HepG2 (cell line): ENCODE measurements around the gene CKAP2. TPM values are rescaled to one million over a fixed set of nuclear protein-coding genes. Genes with fewer than 3 reads are reported as not detected.

Experiments
- ATAC-seq: fragments of 200-7000 bp; cut with Tn5 transposase; 3 replicates; pipeline ENCODE4 v1.9.1; 2020; ENCODE audit warnings: mild to moderate bottlenecking, moderate library complexity
- BruUV-seq: library from RNA; stranded (reverse); fragments of 400-500 nt; replicated peaks from 2 replicates; lab custom pipeline; 2021; lab: Mats Ljungman, UMichigan
- CTCF ChIA-PET: fragments of 300-600 bp; formaldehyde crosslinking; extraction: SDS; loops from one replicate; lab custom pipeline; 2021; ENCODE audit warnings: low total read pairs, inconsistent platforms, low intra/inter-chr PET ratio; lab: Yijun Ruan, JAX
- POLR2A ChIA-PET: fragments of 350-600 bp; sonication (Branson Sonifier 250); formaldehyde crosslinking; loops from one replicate; lab custom pipeline; 2020; ENCODE audit warnings: antibody characterized with exemption, inconsistent platforms; lab: Yijun Ruan, JAX
- DNase-seq: peaks from one replicate; pipeline ENCODE4 v3.0.0-alpha.2; 2015; ENCODE audit warnings: low spot score
- FAIRE-seq: peaks from 3 replicates; lab custom pipeline; 2011; peaks lifted over from hg19 to GRCh38; lab: Jason Lieb, UNC
- H2AFZ ChIP-seq: one replicate; pipeline ENCODE4 v1.6.1; 2011; ENCODE audit warnings: low read length, inconsistent platforms
- H3K27ac ChIP-seq: fragments of 300-600 bp; 3 replicates; pipeline ENCODE4 v1.8.0; 2011; ENCODE audit warnings: mixed run types, mild to moderate bottlenecking, mixed read lengths, low read length, inconsistent platforms; ENCODE audit not compliant: insufficient read depth; ENCODE audit errors: extremely low read length
- H3K27me3 ChIP-seq, 2 experiments: fragments of 200-600 bp in 1 of 2; 2 replicates in 1 of 2; 3 replicates in 1 of 2; pipeline versions ENCODE4 v1.6.0 to v1.8.0; 2011; ENCODE audit warnings: low read length in 2 of 2, mild to moderate bottlenecking in 2 of 2, moderate library complexity in 2 of 2, inconsistent platforms in 1 of 2; ENCODE audit not compliant: insufficient read depth in 2 of 2, control insufficient read depth in 1 of 2
- H3K36me3 ChIP-seq, 2 experiments: fragments of 200-600 bp in 1 of 2; replicated peaks in 1 of 2; 2 replicates in 1 of 2; 3 replicates in 1 of 2; pipeline versions ENCODE4 v1.5.1 to v1.8.0; 2011; ENCODE audit warnings: low read length in 2 of 2, inconsistent platforms in 1 of 2; ENCODE audit not compliant: insufficient read depth in 2 of 2, control insufficient read depth in 1 of 2
- H3K4me1 ChIP-seq: 2 replicates; pipeline ENCODE4 v1.5.1; 2012; ENCODE audit warnings: low read length, inconsistent platforms; ENCODE audit not compliant: insufficient read depth
- H3K4me2 ChIP-seq: 2 replicates; pipeline ENCODE4 v1.6.0; 2011; ENCODE audit warnings: low read depth, low read length, inconsistent platforms
- H3K4me3 ChIP-seq, 3 experiments: fragments of 200-600 bp in 1 of 3; sonication (generic), shearing (Covaris generic) in 1 of 3; replicated peaks in 1 of 3; 2 replicates each; pipeline ENCODE4 v1.5.1; 2011 to 2016; ENCODE audit warnings: low read length in 3 of 3, inconsistent platforms in 2 of 3, low read depth in 2 of 3, mild to moderate bottlenecking in 2 of 3, control low read depth in 1 of 3, mixed read lengths in 1 of 3; ENCODE audit not compliant: insufficient read depth in 1 of 3
- H3K79me2 ChIP-seq: one replicate; pipeline ENCODE4 v1.6.1; 2011; ENCODE audit warnings: low read length, inconsistent platforms; ENCODE audit not compliant: insufficient read depth
- H3K9ac ChIP-seq: 2 replicates; pipeline ENCODE4 v1.6.0; 2011; ENCODE audit warnings: mild to moderate bottlenecking, low read depth, low read length, inconsistent platforms; ENCODE audit not compliant: insufficient read depth
- H3K9me3 ChIP-seq: 2 replicates; pipeline ENCODE4 v1.5.1; 2012; ENCODE audit warnings: mild to moderate bottlenecking, low read length
- H4K20me1 ChIP-seq: 2 replicates; pipeline ENCODE4 v1.6.0; 2011; ENCODE audit warnings: inconsistent platforms, mild to moderate bottlenecking, low read length, moderate library complexity; ENCODE audit not compliant: insufficient read depth
- ARID5B ChIP-seq: IDR thresholded peaks from 2 replicates; pipeline ENCODE4 v1.4.0; 2020; ENCODE audit warnings: mild to moderate bottlenecking, missing genetic modification reagents
- CENPT ChIP-seq: sonication (generic); formaldehyde crosslinking; IDR thresholded peaks from 2 replicates; pipeline ENCODE4 v1.8.0; 2022; ENCODE audit warnings: low read depth, mild to moderate bottlenecking, moderate library complexity, missing genetic modification reagents
- CSRNP1 ChIP-seq: sonication (generic); formaldehyde crosslinking; IDR thresholded peaks from 2 replicates; pipeline ENCODE4 v1.8.1; 2023; ENCODE audit warnings: mild to moderate bottlenecking, missing genetic modification reagents
- DZIP1 ChIP-seq: sonication (generic); formaldehyde crosslinking; IDR thresholded peaks from 2 replicates; pipeline ENCODE4 v1.5.0; 2020; ENCODE audit warnings: mild to moderate bottlenecking, missing genetic modification reagents
- EZH2 ChIP-seq: conservative IDR thresholded peaks from 2 replicates; pipeline ENCODE4 v1.6.1; 2012; ENCODE audit warnings: mild to moderate bottlenecking, low read depth, low read length, moderate library complexity
- GTF2F1 ChIP-seq: fragments of 150-350 bp; IDR thresholded peaks from 2 replicates; pipeline ENCODE4 v1.6.1; 2014; ENCODE audit warnings: low read length
- HBP1 ChIP-seq: IDR thresholded peaks from 2 replicates; pipeline ENCODE4 v1.6.1; 2016; ENCODE audit warnings: low read depth, control low read depth
- MBD4 ChIP-seq: IDR thresholded peaks from 2 replicates; pipeline ENCODE4 v1.6.1; 2012; ENCODE audit warnings: low read length, inconsistent platforms, borderline replicate concordance
- TAF15 ChIP-seq: fragments of 200-400 bp; formaldehyde crosslinking; IDR thresholded peaks from one replicate; pipeline ENCODE4 v1.6.1; 2018; ENCODE audit warnings: mild to moderate bottlenecking, low read depth, low read length; ENCODE audit not compliant: poor library complexity, severe bottlenecking
- ZFP36L1 ChIP-seq: sonication (generic); formaldehyde crosslinking; IDR thresholded peaks from 2 replicates; pipeline ENCODE4 v1.8.0; 2022; ENCODE audit warnings: mild to moderate bottlenecking, missing genetic modification reagents, moderate library complexity
- ZKSCAN5 ChIP-seq: sonication (generic); formaldehyde crosslinking; IDR thresholded peaks from 2 replicates; pipeline ENCODE4 v1.5.1; 2020; ENCODE audit warnings: mild to moderate bottlenecking, missing genetic modification reagents
- ZNF367 ChIP-seq: sonication (generic); formaldehyde crosslinking; IDR thresholded peaks from 2 replicates; pipeline ENCODE4 v1.4.0; 2020; ENCODE audit warnings: missing genetic modification reagents, borderline replicate concordance
- ZNF770 ChIP-seq: sonication (generic); formaldehyde crosslinking; IDR thresholded peaks from 2 replicates; pipeline ENCODE4 v1.5.0; 2020; ENCODE audit warnings: mild to moderate bottlenecking, missing genetic modification reagents
- WGBS: methylation state at CpG from one replicate; pipeline ENCODE4 v1.1.6; 2017; ENCODE audit warnings: low lambda C conversion rate; 5-methylcytosine and 5-hydroxymethylcytosine counted together
- in situ Hi-C: cut with HindIII; loops from 2 replicates; pipeline ENCODE4 v1.10.0; 2017; ENCODE audit warnings: low pct_unique_long_range_greater_than_20kb; ENCODE audit not compliant: extremely low pct_ligation_motif_present
- intact Hi-C: fragments of 100-400 bp; cut with micrococcal nuclease; formaldehyde crosslinking; loops from one replicate; pipeline ENCODE4 v1.10.0; 2022; ENCODE audit not compliant: unreplicated experiment
- polyA plus RNA-seq, 8 experiments: library from polyadenylated mRNA; depleted of rRNA in 3 of 8; stranded (reverse) in 7 of 8; unstranded in 1 of 8; fragments of >200 nt; fragmentation: Illumina TruSeq in 4 of 8; extraction: Trizol in 4 of 8; gene quantifications; 2 replicates each; pipeline versions ENCODE4 v1.2.1 to v1.2.3, GENCODE V29; 2011 to 2016; ENCODE audit warnings: low read depth in 4 of 8, missing spikeins in 1 of 8, mixed read lengths in 1 of 8; ENCODE audit not compliant: insufficient read depth in 1 of 8
- total RNA-seq, 5 experiments: library from RNA; depleted of rRNA; stranded (reverse); fragments of >200 nt; fragmentation: Illumina TruSeq; extraction: Trizol; gene quantifications; 2 replicates each; pipeline ENCODE4 v1.2.3, GENCODE V29; 2016; ENCODE audit warnings: low read depth in 1 of 5

CKAP2 gene
- total and polyA plus RNA-seq, 2 of the 13 experiments (the other 11 are each of a cell fraction or from before 2014, with no cell fraction given): 6.7 to 40.3 TPM

GRCh38 chr13:52419080-52419479, 36.2 kb upstream of the CKAP2 start:
- ChIA-PET POLR2A (interaction anchor here (0.6 kb wide), 1 partner anchor 9 kb away, joined by 3 read pairs; no protein-coding TSS in a partner anchor), CTCF (no interaction called here)
- in situ Hi-C loops (no loop called here), intact Hi-C loops (no loop called here)
- FAIRE-seq (no peak), ATAC-seq (no peak), DNase-seq (no peak)
- H3K9me3 ChIP-seq: no peaks in the 10 kb centered on the region
- H3K4me1 ChIP-seq: no peaks in the 10 kb centered on the region
- H3K79me2 ChIP-seq: no peaks in the 10 kb centered on the region
- WGBS: 93% methylated on average over 1 of the region's 1 CpG
- no peak overlapping the region for H3K4me3 ChIP-seq
- no peaks in the 10 kb centered on the region for H3K27me3 ChIP-seq
- peaks cover 10 to 36% of the 10 kb centered on the region in 2 experiments for H3K36me3 ChIP-seq
- BruUV-seq: no TSS peak
- no peaks in the 10 kb centered on the region for H4K20me1 ChIP-seq
- no peak overlapping the region for H3K9ac ChIP-seq
- no peak overlapping the region for H3K4me2 ChIP-seq
- H3K27ac ChIP-seq: no peak overlapping the region
- H2AFZ ChIP-seq: no peak overlapping the region
- no peak for TF ChIP-seq MBD4
- TF ChIP-seq CENPT (CRISPR knock-in tag): no peak
- TF ChIP-seq TAF15: no peak
- no peak for TF ChIP-seq ZNF367
- no peak for TF ChIP-seq ZFP36L1
- TF ChIP-seq EZH2: no peak
- TF ChIP-seq GTF2F1: no peak
- no peak for TF ChIP-seq ZKSCAN5 (CRISPR knock-in tag)
- no peak for TF ChIP-seq ARID5B
- TF ChIP-seq DZIP1 (CRISPR knock-in tag): no peak
- no peak for TF ChIP-seq CSRNP1 (CRISPR knock-in tag)
- TF ChIP-seq ZNF770: no peak
- TF ChIP-seq HBP1 (CRISPR knock-in tag): no peak
